ENCODE results near the gene CDH24. TPM values are rescaled to one million over a fixed set of nuclear protein-coding genes. Genes with fewer than 3 reads are reported as not detected.

The CDH24 gene
- total and polyA plus RNA-seq, 10 of the 15 experiments (the other 5 are each of a cell fraction or from before 2014, with no cell fraction given) = 0.10 to 1.5 (median 0.45) TPM; not detected in 2

DNA sequence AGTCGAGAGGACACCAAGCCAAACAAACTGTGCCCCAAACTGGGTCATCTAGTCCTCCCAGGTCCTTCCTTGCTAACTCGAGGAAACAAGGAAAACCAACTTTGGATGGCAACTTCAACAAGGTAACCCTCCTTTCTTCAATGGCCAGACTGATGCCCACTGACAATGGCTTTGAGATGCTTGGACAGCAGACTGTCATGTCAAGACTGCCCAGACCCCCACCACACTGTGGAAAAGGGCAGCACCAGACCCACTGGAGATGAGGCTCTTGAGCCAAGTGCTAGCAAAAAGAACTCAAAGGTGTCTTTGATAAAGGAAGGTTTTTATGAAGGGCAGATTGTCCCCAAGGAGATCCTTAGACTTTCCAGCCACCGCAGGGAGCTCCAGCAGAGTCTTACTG lies 9.0 kb upstream of the CDH24 start:
- peaks cover 6% of the 10 kb centered on the region; the same call in 1 of the 2 replicates for H3K4me1 ChIP-seq (ENCODE audit: control insufficient read depth, insufficient read depth, low read length)
- CTCF ChIA-PET = interaction anchor here (1.5 to 4.2 kb wide), 3 partner anchors 9 to 82 kb away, joined by 6 to 73 read pairs (median 14); partner anchors contain the start of genes AJUBA and CDH24
- H3K27ac ChIP-seq (ENCODE audit: control insufficient read depth, insufficient read depth) = no peak overlapping the region
- in situ Hi-C loops (cut with MboI) = no loop called here
- intact Hi-C loops (cut with micrococcal nuclease; ENCODE audit: unreplicated experiment) = no loop called here
- WGBS (ENCODE audit: insufficient coverage, insufficient replicate concordance, low lambda C conversion rate, missing lambda C conversion rate) = 78% methylated on average over 3 of the region's 3 CpGs
- H3K9ac ChIP-seq (ENCODE audit: control insufficient read depth, insufficient read depth, low read length) = no peak overlapping the region
- FAIRE-seq (no peak), DNase-seq (ENCODE audit: low read depth, low spot score) (no peak), ATAC-seq (no peak)
- POLR2A ChIA-PET = interaction anchor here (0.6 kb wide), 1 partner anchor 70 kb away, joined by 3 read pairs; no protein-coding TSS in a partner anchor
- H3K27me3 ChIP-seq (replicated peaks in 1 of 2; ENCODE audit: control insufficient read depth in 2 of 2, insufficient read depth in 2 of 2, low read length in 1 of 2) = no peaks in the 10 kb centered on the region
- peaks cover 34% of the 10 kb centered on the region for H3K79me2 ChIP-seq (ENCODE audit: control insufficient read depth, insufficient read depth, low read length)
- RAD21 ChIA-PET (ENCODE audit: unreplicated experiment) = no interaction called here
- no TSS peak for BruUV-seq (replicated peaks)
- TF ChIP-seq POLR2A (IDR thresholded peaks at IDR 0.05; ENCODE audit: low read depth, low read length) = 0 out of 2 replicates have a peak, but pooled peaks have one; percentile 19
- no peak for TF ChIP-seq CHD1 (IDR thresholded peaks at IDR 0.05; ENCODE audit: low read depth, low read length)
- SMC1A ChIA-PET (ENCODE audit: uncharacterized antibody, unreplicated experiment) = interaction anchor here (0.5 to 2.0 kb wide), 5 partner anchors 8 to 80 kb away, joined by 3 to 5 read pairs (median 5); no protein-coding TSS in a partner anchor
- no peak overlapping the region for H3K4me2 ChIP-seq (ENCODE audit: control insufficient read depth, insufficient read depth)
- H3K4me3 ChIP-seq = no peak overlapping the region
- no peaks in the 10 kb centered on the region for H3K9me3 ChIP-seq (replicated peaks; ENCODE audit: control insufficient read depth, insufficient read depth, low read length)
- H4K20me1 ChIP-seq (ENCODE audit: control insufficient read depth, insufficient read depth) = peaks cover 9% of the 10 kb centered on the region; the same call in 1 of the 2 replicates
- no peak overlapping the region for H2AFZ ChIP-seq (ENCODE audit: control insufficient read depth, low read depth, low read length)
- H3K36me3 ChIP-seq (ENCODE audit: control insufficient read depth in 2 of 2, insufficient read depth in 2 of 2, low read length in 1 of 2) = peaks cover 30 to 40% of the 10 kb centered on the region in 2 experiments

DNA sequence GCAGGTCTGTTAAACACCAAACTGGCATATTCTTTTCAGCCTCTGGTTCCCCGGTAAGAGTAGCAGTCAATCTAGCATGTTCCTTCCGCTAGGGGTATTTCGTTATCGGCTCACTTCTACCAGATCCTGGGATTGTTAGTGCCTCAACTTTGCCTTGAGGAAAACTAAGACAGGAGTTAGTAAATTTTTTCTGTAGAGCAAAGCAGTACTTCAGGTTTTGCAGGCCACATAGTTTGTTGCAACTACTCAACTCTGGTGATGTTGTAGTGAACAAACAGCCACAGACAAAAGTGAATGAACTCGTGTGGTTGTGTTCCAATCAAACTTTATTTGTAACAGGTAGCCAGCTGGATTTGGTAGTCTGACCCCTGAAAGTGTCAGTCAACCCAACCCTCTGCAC lies 6.3 kb upstream of the CDH24 start:
- in situ Hi-C loops (cut with MboI) = no loop called here
- TF ChIP-seq MYB (IDR thresholded peaks at IDR 0.05; ENCODE audit: borderline replicate concordance, low read depth, low read length) (no peak), YBX1 (IDR thresholded peaks at IDR 0.05) (no peak), FOXM1 (IDR thresholded peaks at IDR 0.05; ENCODE audit: low read depth, low read length) (no peak), ZNF24 (IDR thresholded peaks at IDR 0.05) (no peak), KDM1A (IDR thresholded peaks at IDR 0.05; ENCODE audit: borderline replicate concordance) (no peak), SP1 (IDR thresholded peaks at IDR 0.05; ENCODE audit: low read depth, low read length) (no peak), NR2F1 (conservative IDR thresholded peaks at IDR 0.05) (no peak)
- TF ChIP-seq, protein P1, sequence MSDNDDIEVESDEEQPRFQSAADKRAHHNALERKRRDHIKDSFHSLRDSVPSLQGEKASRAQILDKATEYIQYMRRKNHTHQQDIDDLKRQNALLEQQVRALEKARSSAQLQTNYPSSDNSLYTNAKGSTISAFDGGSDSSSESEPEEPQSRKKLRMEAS (IDR thresholded peaks at IDR 0.05; ENCODE audit: low read depth, low read length) = no peak
- TF ChIP-seq, protein P2, sequence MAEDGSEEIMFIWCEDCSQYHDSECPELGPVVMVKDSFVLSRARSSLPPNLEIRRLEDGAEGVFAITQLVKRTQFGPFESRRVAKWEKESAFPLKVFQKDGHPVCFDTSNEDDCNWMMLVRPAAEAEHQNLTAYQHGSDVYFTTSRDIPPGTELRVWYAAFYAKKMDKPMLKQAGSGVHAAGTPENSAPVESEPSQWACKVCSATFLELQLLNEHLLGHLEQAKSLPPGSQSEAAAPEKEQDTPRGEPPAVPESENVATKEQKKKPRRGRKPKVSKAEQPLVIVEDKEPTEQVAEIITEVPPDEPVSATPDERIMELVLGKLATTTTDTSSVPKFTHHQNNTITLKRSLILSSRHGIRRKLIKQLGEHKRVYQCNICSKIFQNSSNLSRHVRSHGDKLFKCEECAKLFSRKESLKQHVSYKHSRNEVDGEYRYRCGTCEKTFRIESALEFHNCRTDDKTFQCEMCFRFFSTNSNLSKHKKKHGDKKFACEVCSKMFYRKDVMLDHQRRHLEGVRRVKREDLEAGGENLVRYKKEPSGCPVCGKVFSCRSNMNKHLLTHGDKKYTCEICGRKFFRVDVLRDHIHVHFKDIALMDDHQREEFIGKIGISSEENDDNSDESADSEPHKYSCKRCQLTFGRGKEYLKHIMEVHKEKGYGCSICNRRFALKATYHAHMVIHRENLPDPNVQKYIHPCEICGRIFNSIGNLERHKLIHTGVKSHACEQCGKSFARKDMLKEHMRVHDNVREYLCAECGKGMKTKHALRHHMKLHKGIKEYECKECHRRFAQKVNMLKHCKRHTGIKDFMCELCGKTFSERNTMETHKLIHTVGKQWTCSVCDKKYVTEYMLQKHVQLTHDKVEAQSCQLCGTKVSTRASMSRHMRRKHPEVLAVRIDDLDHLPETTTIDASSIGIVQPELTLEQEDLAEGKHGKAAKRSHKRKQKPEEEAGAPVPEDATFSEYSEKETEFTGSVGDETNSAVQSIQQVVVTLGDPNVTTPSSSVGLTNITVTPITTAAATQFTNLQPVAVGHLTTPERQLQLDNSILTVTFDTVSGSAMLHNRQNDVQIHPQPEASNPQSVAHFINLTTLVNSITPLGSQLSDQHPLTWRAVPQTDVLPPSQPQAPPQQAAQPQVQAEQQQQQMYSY (CRISPR knock-in tag; IDR thresholded peaks at IDR 0.05) = no peak
- TF ChIP-seq, protein P3, sequence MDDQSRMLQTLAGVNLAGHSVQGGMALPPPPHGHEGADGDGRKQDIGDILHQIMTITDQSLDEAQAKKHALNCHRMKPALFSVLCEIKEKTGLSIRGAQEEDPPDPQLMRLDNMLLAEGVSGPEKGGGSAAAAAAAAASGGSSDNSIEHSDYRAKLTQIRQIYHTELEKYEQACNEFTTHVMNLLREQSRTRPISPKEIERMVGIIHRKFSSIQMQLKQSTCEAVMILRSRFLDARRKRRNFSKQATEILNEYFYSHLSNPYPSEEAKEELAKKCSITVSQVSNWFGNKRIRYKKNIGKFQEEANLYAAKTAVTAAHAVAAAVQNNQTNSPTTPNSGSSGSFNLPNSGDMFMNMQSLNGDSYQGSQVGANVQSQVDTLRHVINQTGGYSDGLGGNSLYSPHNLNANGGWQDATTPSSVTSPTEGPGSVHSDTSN (IDR thresholded peaks at IDR 0.05; ENCODE audit: insufficient replicate concordance, low read depth, low read length) = no peak

More for the DNA sequence above, 6.3 kb upstream of the CDH24 start:
- Histone ChIP-seq H3K79me2 (ENCODE audit: control insufficient read depth, insufficient read depth, low read length) (peaks cover 12% of the 10 kb centered on the region), H4K20me1 (ENCODE audit: control insufficient read depth, insufficient read depth) (peaks cover 9% of the 10 kb centered on the region; the same call in 1 of the 2 replicates), H3K9me3 (replicated peaks; ENCODE audit: control insufficient read depth, insufficient read depth, low read length) (no peaks in the 10 kb centered on the region), H3K27ac (ENCODE audit: control insufficient read depth, insufficient read depth) (no peak overlapping the region), H3K36me3 (ENCODE audit: control insufficient read depth in 2 of 2, insufficient read depth in 2 of 2, low read length in 1 of 2) (peaks cover 41 to 55% of the 10 kb centered on the region in 2 experiments), H3K4me1 (ENCODE audit: control insufficient read depth, insufficient read depth, low read length) (no peaks in the 10 kb centered on the region), H3K4me3 (no peak overlapping the region), H2AFZ (ENCODE audit: control insufficient read depth, low read depth, low read length) (no peak overlapping the region), H3K27me3 (replicated peaks in 1 of 2; ENCODE audit: control insufficient read depth in 2 of 2, insufficient read depth in 2 of 2, low read length in 1 of 2) (no peaks in the 10 kb centered on the region), H3K9ac (ENCODE audit: control insufficient read depth, insufficient read depth, low read length) (no peak overlapping the region), H3K4me2 (ENCODE audit: control insufficient read depth, insufficient read depth) (no peak overlapping the region)
- POLR2A ChIA-PET = no interaction called here
- FAIRE-seq (no peak), ATAC-seq (no peak), DNase-seq (ENCODE audit: low read depth, low spot score) (no peak)
- intact Hi-C loops (cut with micrococcal nuclease; ENCODE audit: unreplicated experiment) = no loop called here
- CTCF ChIA-PET = interaction anchor here (1.0 to 18.3 kb wide), 6 partner anchors 8 to 88 kb away, joined by 3 to 853 read pairs (median 12); partner anchors contain the start of gene AJUBA
- RAD21 ChIA-PET (ENCODE audit: unreplicated experiment) = no interaction called here
- 86% methylated on average over 5 of the region's 5 CpGs for WGBS (ENCODE audit: insufficient coverage, insufficient replicate concordance, low lambda C conversion rate, missing lambda C conversion rate)
- SMC1A ChIA-PET (ENCODE audit: uncharacterized antibody, unreplicated experiment) = interaction anchor here (2.0 kb wide), 2 partner anchors 70 to 77 kb away, joined by 5 to 13 read pairs; no protein-coding TSS in a partner anchor
- no TSS peak for BruUV-seq (replicated peaks)
